GM23338 (cell line): ENCODE data around the gene ETV6.

Experiments used
- EZH2 ChIP-seq: fragments of 200-600 bp; sonication (generic); IDR thresholded peaks from one replicate; pipeline ENCODE4 v1.8.0; 2017; ENCODE audit warnings: antibody characterized with exemption, mild to moderate bottlenecking, low read depth; ENCODE audit not compliant: unreplicated experiment
- POLR2AphosphoS5 ChIP-seq: IDR thresholded peaks from 2 replicates; pipeline ENCODE4 v1.6.1; 2016; ENCODE audit warnings: antibody characterized with exemption, low read depth
- STAT1 ChIP-seq: IDR thresholded peaks from one replicate; pipeline ENCODE4 v1.6.1; 2016; ENCODE audit warnings: antibody characterized with exemption; ENCODE audit not compliant: unreplicated experiment
- ZNF114 ChIP-seq: fragments of 250-450 bp; sonication (Bioruptor Pico); IDR thresholded peaks from 2 replicates; pipeline ENCODE4 v1.5.0; 2020; ENCODE audit warnings: mild to moderate bottlenecking, moderate library complexity
- ZNF331 ChIP-seq: fragments of 250-450 bp; sonication (Bioruptor Pico); IDR thresholded peaks from 2 replicates; pipeline ENCODE4 v1.5.0; 2020; ENCODE audit warnings: low read depth, mild to moderate bottlenecking, moderate library complexity
- TF ChIP-seq, protein P1 (sequence below): IDR thresholded peaks from one replicate; pipeline ENCODE4 v1.6.1; 2018; ENCODE audit warnings: antibody characterized with exemption; ENCODE audit not compliant: unreplicated experiment
- TF ChIP-seq, protein P2 (sequence below), 2 experiments: fragments of 200-600 bp in 1 of 2; sonication (generic) in 1 of 2; conservative IDR thresholded peaks; 2 replicates each; pipeline versions ENCODE4 v1.5.1 to v1.6.1; 2016 to 2017; ENCODE audit warnings: antibody characterized with exemption in 2 of 2, low read depth in 2 of 2, mild to moderate bottlenecking in 2 of 2, moderate library complexity in 1 of 2

DNA sequence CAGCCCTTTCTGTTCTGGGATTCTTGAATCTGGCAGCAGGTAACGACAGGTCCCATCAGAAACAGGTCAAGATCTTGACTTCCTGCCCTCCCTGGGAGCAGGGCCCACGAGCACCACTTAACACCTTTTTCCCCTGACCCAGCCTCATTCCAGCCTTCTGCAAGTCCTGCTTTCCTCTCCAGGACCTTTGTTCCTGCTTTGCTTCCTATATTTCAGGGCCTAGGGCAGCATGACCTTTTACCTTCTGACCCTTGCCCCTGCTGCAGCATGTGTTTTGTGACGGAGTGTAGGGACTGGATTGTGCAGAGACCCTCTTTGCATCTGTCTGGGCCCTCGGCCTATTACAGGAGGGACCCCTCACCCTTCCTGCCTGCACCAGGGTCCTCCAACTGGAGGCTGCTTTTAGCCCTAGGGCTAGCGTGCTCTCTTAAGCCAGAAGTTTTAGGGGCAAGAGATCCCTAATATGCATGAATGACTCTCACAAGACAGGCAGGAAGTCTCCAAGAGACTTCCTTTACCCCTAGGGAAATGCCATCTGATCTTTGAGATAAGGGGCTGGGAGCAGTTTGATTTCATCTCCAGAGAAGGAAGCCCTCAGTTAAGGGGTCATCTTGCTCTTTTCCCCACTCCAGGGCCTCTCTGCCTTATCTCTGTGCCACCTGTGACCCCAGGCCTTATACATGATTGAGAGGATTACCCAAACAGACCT is 211.8 kb downstream of the ETV6 start:
- TF ChIP-seq, protein P1, sequence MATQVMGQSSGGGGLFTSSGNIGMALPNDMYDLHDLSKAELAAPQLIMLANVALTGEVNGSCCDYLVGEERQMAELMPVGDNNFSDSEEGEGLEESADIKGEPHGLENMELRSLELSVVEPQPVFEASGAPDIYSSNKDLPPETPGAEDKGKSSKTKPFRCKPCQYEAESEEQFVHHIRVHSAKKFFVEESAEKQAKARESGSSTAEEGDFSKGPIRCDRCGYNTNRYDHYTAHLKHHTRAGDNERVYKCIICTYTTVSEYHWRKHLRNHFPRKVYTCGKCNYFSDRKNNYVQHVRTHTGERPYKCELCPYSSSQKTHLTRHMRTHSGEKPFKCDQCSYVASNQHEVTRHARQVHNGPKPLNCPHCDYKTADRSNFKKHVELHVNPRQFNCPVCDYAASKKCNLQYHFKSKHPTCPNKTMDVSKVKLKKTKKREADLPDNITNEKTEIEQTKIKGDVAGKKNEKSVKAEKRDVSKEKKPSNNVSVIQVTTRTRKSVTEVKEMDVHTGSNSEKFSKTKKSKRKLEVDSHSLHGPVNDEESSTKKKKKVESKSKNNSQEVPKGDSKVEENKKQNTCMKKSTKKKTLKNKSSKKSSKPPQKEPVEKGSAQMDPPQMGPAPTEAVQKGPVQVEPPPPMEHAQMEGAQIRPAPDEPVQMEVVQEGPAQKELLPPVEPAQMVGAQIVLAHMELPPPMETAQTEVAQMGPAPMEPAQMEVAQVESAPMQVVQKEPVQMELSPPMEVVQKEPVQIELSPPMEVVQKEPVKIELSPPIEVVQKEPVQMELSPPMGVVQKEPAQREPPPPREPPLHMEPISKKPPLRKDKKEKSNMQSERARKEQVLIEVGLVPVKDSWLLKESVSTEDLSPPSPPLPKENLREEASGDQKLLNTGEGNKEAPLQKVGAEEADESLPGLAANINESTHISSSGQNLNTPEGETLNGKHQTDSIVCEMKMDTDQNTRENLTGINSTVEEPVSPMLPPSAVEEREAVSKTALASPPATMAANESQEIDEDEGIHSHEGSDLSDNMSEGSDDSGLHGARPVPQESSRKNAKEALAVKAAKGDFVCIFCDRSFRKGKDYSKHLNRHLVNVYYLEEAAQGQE: no peak
- no peak for TF ChIP-seq EZH2
- TF ChIP-seq, protein P2, sequence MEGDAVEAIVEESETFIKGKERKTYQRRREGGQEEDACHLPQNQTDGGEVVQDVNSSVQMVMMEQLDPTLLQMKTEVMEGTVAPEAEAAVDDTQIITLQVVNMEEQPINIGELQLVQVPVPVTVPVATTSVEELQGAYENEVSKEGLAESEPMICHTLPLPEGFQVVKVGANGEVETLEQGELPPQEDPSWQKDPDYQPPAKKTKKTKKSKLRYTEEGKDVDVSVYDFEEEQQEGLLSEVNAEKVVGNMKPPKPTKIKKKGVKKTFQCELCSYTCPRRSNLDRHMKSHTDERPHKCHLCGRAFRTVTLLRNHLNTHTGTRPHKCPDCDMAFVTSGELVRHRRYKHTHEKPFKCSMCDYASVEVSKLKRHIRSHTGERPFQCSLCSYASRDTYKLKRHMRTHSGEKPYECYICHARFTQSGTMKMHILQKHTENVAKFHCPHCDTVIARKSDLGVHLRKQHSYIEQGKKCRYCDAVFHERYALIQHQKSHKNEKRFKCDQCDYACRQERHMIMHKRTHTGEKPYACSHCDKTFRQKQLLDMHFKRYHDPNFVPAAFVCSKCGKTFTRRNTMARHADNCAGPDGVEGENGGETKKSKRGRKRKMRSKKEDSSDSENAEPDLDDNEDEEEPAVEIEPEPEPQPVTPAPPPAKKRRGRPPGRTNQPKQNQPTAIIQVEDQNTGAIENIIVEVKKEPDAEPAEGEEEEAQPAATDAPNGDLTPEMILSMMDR (conservative IDR thresholded peaks at IDR 0.05; ENCODE audit: low read depth in 2 of 2): no peak
- TF ChIP-seq STAT1: no peak
- no peak for TF ChIP-seq POLR2AphosphoS5
- no peak for TF ChIP-seq ZNF114 (CRISPR knock-in tag)
- no peak for TF ChIP-seq ZNF331 (CRISPR knock-in tag)
